ENCODE data around the gene RAPH1.

RAPH1 gene

DNA sequence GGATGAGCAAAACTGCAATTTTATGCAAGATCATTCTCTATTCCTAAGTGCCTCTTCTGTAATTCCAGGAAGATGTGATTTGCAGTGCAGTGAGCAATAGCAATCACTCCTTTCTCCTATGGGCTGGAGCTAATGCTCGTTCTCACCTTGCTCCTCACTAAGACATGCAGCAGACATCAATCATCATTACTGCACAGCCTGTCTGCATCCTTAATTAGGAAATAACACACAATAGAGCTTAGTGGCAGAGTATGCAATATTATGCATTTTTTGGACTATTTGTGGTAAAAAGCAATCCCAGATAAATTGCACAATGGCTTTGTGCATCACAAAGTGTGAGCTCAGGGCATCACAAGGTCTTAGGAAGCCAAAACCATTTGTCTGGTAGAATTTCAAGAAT is 32.6 kb upstream of the RAPH1 start:
- peak; percentile 34 for DNase-seq (ENCODE audit: low read depth)

DNA sequence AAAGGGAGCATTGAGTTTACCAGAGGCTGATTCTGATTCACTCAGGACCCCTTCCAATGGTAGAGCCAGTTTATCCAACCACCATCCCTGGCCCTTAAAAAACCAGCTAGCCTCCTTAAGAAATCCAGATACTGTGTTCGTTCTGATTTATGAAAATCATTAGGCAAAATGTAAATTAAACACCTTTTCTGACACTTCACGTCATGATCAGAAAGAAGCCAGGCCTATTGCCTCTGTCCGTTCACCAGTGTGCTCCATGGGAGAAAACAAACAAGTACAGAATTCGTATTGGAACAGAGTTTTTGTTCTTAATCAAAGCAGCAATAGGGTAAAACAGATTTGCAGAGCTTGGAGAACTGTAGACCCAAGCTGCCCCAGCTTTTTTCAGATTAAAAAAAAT is 31.1 kb upstream of the RAPH1 start:
- H3K4me3 ChIP-seq (ENCODE audit: control insufficient read depth, low read depth, low read length) = no peak overlapping the region
- no peak for DNase-seq (ENCODE audit: low read depth)
- TF ChIP-seq CTCF (conservative IDR thresholded peaks at IDR 0.05; ENCODE audit: control insufficient read depth, insufficient read depth, low read depth, low read length) = no peak

More for the DNA sequence above, 32.6 kb upstream of the RAPH1 start:
- TF ChIP-seq CTCF (conservative IDR thresholded peaks at IDR 0.05; ENCODE audit: control insufficient read depth, insufficient read depth, low read depth, low read length) = no peak
- H3K4me3 ChIP-seq (ENCODE audit: control insufficient read depth, low read depth, low read length) = no peak overlapping the region

DNA sequence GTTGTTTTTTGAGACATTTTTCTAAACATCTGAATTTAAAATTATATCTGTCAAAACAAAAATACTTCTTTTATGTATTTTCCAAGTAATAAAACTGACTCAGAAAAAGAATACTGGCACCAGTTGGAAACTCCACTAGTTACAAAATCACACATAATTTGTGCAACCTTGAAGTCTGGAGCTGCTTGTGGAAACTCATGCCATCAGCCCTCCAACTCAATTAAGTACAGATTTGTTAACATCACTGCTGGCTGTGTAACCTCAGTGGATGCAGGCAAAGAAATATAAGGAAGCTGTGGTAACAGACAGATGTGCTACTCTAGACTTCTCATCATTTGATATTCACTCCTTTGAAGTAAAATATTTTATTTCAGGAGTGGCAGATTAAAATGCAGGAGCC is 30.0 kb upstream of the RAPH1 start:
- H3K4me3 ChIP-seq (ENCODE audit: control insufficient read depth, low read depth, low read length) = no peak overlapping the region
- no peak for DNase-seq (ENCODE audit: low read depth)
- TF ChIP-seq CTCF (conservative IDR thresholded peaks at IDR 0.05; ENCODE audit: control insufficient read depth, insufficient read depth, low read depth, low read length) = no peak

GRCh38 chr2:203562268-203562667 is 27.2 kb upstream of the RAPH1 start:
- H3K4me3 ChIP-seq (ENCODE audit: control insufficient read depth, low read depth, low read length) = no peak overlapping the region
- DNase-seq (ENCODE audit: low read depth) = no peak
- TF ChIP-seq CTCF (conservative IDR thresholded peaks at IDR 0.05; ENCODE audit: control insufficient read depth, insufficient read depth, low read depth, low read length) = no peak

DNA sequence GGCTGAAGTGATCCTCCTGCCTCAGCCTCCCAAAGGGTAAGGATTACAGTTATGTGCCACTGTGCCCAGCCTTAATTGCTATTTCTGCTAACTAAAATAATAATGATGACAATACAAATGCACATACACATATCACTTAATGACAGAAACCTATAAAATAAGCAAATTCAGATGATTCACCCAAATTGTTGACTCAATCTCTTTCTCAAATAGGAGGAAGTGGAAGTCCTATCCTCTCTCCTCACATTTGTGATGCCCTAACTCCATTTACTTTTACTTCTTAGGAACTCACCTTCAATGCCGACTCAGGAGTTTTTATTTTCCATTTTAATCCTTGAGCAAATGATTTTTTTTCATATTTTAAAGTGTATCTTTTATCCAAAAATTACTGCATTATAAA is 24.5 kb upstream of the RAPH1 start:
- no peak for TF ChIP-seq CTCF (conservative IDR thresholded peaks at IDR 0.05; ENCODE audit: control insufficient read depth, insufficient read depth, low read depth, low read length)
- DNase-seq (ENCODE audit: low read depth) = no peak
- no peak overlapping the region for H3K4me3 ChIP-seq (ENCODE audit: control insufficient read depth, low read depth, low read length)

GRCh38 chr2:203553784-203554183 is 18.7 kb upstream of the RAPH1 start:
- no peak overlapping the region for H3K4me3 ChIP-seq (ENCODE audit: control insufficient read depth, low read depth, low read length)
- no peak for TF ChIP-seq CTCF (conservative IDR thresholded peaks at IDR 0.05; ENCODE audit: control insufficient read depth, insufficient read depth, low read depth, low read length)
- DNase-seq (ENCODE audit: low read depth) = no peak

- H3K4me3 ChIP-seq (ENCODE audit: control insufficient read depth, low read depth, low read length) = no peak overlapping the region
- no peak for TF ChIP-seq CTCF (conservative IDR thresholded peaks at IDR 0.05; ENCODE audit: control insufficient read depth, insufficient read depth, low read depth, low read length)
- DNase-seq (ENCODE audit: low read depth) = peak; percentile 54
Measured at GRCh38 chr2:203551778-203552177, 16.7 kb upstream of the RAPH1 start.
